SU-DHL-6 (cell line): ENCODE data around the gene KCTD1.

Source experiments
- EZH2phosphoT487 ChIP-seq: fragments of 200-600 bp; sonication (generic), shearing (Covaris generic); conservative IDR thresholded peaks from 2 replicates; pipeline ENCODE4 v1.6.1; 2018; ENCODE audit warnings: mild to moderate bottlenecking, antibody characterized with exemption, low read length, moderate library complexity, mixed read lengths
- TF ChIP-seq, protein P1 (sequence below): fragments of 200-600 bp; sonication (generic); IDR thresholded peaks from one replicate; pipeline ENCODE4 v1.5.1; 2017; ENCODE audit warnings: antibody characterized with exemption, mild to moderate bottlenecking, low read length, moderate library complexity; ENCODE audit not compliant: insufficient read depth, poor library complexity, severe bottlenecking

DNA sequence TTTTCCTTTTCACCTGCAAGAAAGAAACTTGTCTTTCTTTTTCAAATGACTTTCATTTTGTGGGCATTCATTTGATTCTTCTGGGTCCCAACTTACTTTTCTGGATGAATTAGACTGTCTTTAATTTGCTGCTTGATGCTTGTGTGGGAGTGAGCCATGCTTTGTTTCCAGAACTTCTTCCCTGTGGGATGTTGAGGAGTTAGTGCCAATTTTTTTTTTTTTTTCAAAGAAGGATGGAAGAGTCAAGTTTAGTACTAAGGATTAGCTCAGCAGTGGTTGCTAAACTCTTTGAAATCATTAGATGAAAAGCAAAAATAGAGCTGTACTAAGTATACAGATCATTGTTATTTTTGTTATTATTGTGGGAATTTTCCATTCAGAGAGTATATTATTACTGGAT, 17.2 kb upstream of the KCTD1 start:
- 0 out of 2 replicates have a peak, but pooled peaks have one; percentile 78 for TF ChIP-seq EZH2phosphoT487
- TF ChIP-seq, protein P1, sequence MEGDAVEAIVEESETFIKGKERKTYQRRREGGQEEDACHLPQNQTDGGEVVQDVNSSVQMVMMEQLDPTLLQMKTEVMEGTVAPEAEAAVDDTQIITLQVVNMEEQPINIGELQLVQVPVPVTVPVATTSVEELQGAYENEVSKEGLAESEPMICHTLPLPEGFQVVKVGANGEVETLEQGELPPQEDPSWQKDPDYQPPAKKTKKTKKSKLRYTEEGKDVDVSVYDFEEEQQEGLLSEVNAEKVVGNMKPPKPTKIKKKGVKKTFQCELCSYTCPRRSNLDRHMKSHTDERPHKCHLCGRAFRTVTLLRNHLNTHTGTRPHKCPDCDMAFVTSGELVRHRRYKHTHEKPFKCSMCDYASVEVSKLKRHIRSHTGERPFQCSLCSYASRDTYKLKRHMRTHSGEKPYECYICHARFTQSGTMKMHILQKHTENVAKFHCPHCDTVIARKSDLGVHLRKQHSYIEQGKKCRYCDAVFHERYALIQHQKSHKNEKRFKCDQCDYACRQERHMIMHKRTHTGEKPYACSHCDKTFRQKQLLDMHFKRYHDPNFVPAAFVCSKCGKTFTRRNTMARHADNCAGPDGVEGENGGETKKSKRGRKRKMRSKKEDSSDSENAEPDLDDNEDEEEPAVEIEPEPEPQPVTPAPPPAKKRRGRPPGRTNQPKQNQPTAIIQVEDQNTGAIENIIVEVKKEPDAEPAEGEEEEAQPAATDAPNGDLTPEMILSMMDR = no peak
